K562 (cell line): ENCODE measurements around the gene ADGRB2. TPM values are rescaled to one million over a fixed set of nuclear protein-coding genes. Genes with fewer than 3 reads are reported as not detected.

Source experiments
- ARID1B ChIP-seq: fragments of 450-650 bp; IDR thresholded peaks from 2 replicates; pipeline ENCODE4 v1.6.1; 2016; ENCODE audit warnings: antibody characterized with exemption, mild to moderate bottlenecking, inconsistent platforms
- ATF1 ChIP-seq, 2 experiments: fragments of 450-650 bp in 1 of 2; IDR thresholded peaks; 2 replicates each; pipeline ENCODE4 v1.6.1; 2016; ENCODE audit warnings: missing compliant biosample characterization in 1 of 2, missing genetic modification characterization in 1 of 2
- DNMT1 ChIP-seq: fragments of 450-650 bp; IDR thresholded peaks from 2 replicates; pipeline ENCODE4 v1.6.1; 2016; ENCODE audit warnings: antibody characterized with exemption, mild to moderate bottlenecking
- HBP1 ChIP-seq: fragments of 450-650 bp; formaldehyde crosslinking; IDR thresholded peaks from 2 replicates; pipeline ENCODE4 v1.4.0; 2022; ENCODE audit warnings: missing genetic modification characterization
- L3MBTL2 ChIP-seq: fragments of 450-650 bp; IDR thresholded peaks from 2 replicates; pipeline ENCODE4 v1.6.1; 2016; ENCODE audit warnings: mild to moderate bottlenecking, moderate library complexity
- MTA1 ChIP-seq: fragments of 450-650 bp; IDR thresholded peaks from 2 replicates; pipeline ENCODE4 v1.6.1; 2017; ENCODE audit warnings: borderline replicate concordance
- NKRF ChIP-seq: fragments of 450-650 bp; IDR thresholded peaks from 2 replicates; pipeline ENCODE4 v1.6.1; 2016; ENCODE audit warnings: borderline replicate concordance
- POLR2G ChIP-seq: fragments of 200-400 bp; formaldehyde crosslinking; IDR thresholded peaks from 2 replicates; pipeline ENCODE4 v1.6.1; 2017; ENCODE audit warnings: low read depth, mild to moderate bottlenecking, antibody characterized with exemption, low read length, moderate library complexity
- RAD51 ChIP-seq: fragments of 450-650 bp; IDR thresholded peaks from 2 replicates; pipeline ENCODE4 v1.7.1; 2016; ENCODE audit warnings: low read depth, mild to moderate bottlenecking, borderline replicate concordance
- RB1 ChIP-seq: fragments of 450-650 bp; IDR thresholded peaks from 2 replicates; pipeline ENCODE4 v1.6.1; 2017; ENCODE audit warnings: low read depth, mild to moderate bottlenecking
- RBM17 ChIP-seq: fragments of 200-400 bp; formaldehyde crosslinking; IDR thresholded peaks from 2 replicates; pipeline ENCODE4 v1.6.1; 2017; ENCODE audit warnings: low read depth, mild to moderate bottlenecking, low read length, borderline replicate concordance
- SNRNP70 ChIP-seq: fragments of 200-400 bp; formaldehyde crosslinking; optimal IDR thresholded peaks from 2 replicates; pipeline ENCODE3; 2017; ENCODE audit warnings: low read depth, low read length
- SP1 ChIP-seq: sonication (generic); formaldehyde crosslinking; IDR thresholded peaks from 2 replicates; pipeline ENCODE4 v1.8.1; 2022; ENCODE audit warnings: mild to moderate bottlenecking, missing genetic modification reagents
- SP2 ChIP-seq: IDR thresholded peaks from 2 replicates; pipeline ENCODE4 v1.6.1; 2011; ENCODE audit warnings: mild to moderate bottlenecking, low read depth, low read length, moderate library complexity; ENCODE audit not compliant: poor library complexity, severe bottlenecking; ENCODE audit errors: extremely low read depth
- SRSF7 ChIP-seq: fragments of 200-400 bp; formaldehyde crosslinking; optimal IDR thresholded peaks from 2 replicates; pipeline ENCODE3; 2017; ENCODE audit warnings: mild to moderate bottlenecking, low read depth, low read length
- ZFP30 ChIP-seq: fragments of 250-450 bp; sonication (Bioruptor Pico); IDR thresholded peaks from 2 replicates; pipeline ENCODE4 v1.8.0; 2022; ENCODE audit warnings: moderate library complexity, mild to moderate bottlenecking, inconsistent platforms, borderline replicate concordance
- ZNF263 ChIP-seq: sonication (generic); formaldehyde crosslinking; IDR thresholded peaks from 2 replicates; pipeline ENCODE4 v1.8.0; 2022; ENCODE audit warnings: mild to moderate bottlenecking, missing genetic modification reagents, borderline replicate concordance
- ZNF655 ChIP-seq: fragments of 250-450 bp; sonication (Bioruptor Pico); IDR thresholded peaks from 2 replicates; pipeline ENCODE4 v1.5.0; 2021
- ZNF695 ChIP-seq: fragments of 450-650 bp; formaldehyde crosslinking; IDR thresholded peaks from 2 replicates; pipeline ENCODE4 v1.4.0; 2020; ENCODE audit warnings: mild to moderate bottlenecking, moderate library complexity
- ZNF77 ChIP-seq: fragments of 250-450 bp; sonication (Bioruptor Pico); IDR thresholded peaks from 2 replicates; pipeline ENCODE4 v1.5.0; 2020
- polyA plus RNA-seq, 8 experiments: library from polyadenylated mRNA; depleted of rRNA in 4 of 8; stranded (reverse) in 5 of 8; unstranded in 3 of 8; fragments of >200 nt; fragmentation: Nextera tagmentation in 2 of 8; fragmentation: Illumina TruSeq in 1 of 8; extraction: Ambion mirVana in 2 of 8; extraction: Trizol in 1 of 8; gene quantifications; 2 replicates each; pipeline versions ENCODE4 v1.2.1 to v1.2.3, GENCODE V29; 2011 to 2014; ENCODE audit warnings: inconsistent platforms in 1 of 8, missing spikeins in 1 of 8
- total RNA-seq, 7 experiments: library from RNA; depleted of rRNA in 6 of 7; stranded (reverse); fragments of >200 nt in 6 of 7; fragmentation: Illumina TruSeq in 2 of 7; extraction: Trizol in 2 of 7; gene quantifications; 2 replicates each; pipeline versions ENCODE4 v1.2.1 to v1.2.3, GENCODE V29; 2011 to 2021; ENCODE audit warnings: low replicate concordance in 1 of 7
- TF ChIP-seq, protein P1 (sequence below): IDR thresholded peaks from 2 replicates; pipeline ENCODE4 v1.6.1; 2011; ENCODE audit warnings: borderline replicate concordance, low read depth, mild to moderate bottlenecking, moderate library complexity, low read length; ENCODE audit not compliant: insufficient read depth, poor library complexity, severe bottlenecking

Gene ADGRB2
- total and polyA plus RNA-seq, 9 of the 15 experiments (the other 6 are each of a cell fraction or from before 2014, with no cell fraction given): 0.04 to 0.23 (median 0.20) TPM; not detected in 2

- TF ChIP-seq SNRNP70 (no peak), L3MBTL2 (peak; percentile 85), ZNF695 (CRISPR knock-in tag) (no peak), RAD51 (peak; percentile 41), ZNF77 (CRISPR knock-in tag) (no peak), ZNF655 (CRISPR knock-in tag) (no peak), ZFP30 (CRISPR knock-in tag) (no peak), HBP1 (peak; percentile 13; the same call in 1 of the 2 replicates), ATF1 (CRISPR knock-in tag; IDR thresholded peaks at IDR 0.05) (no peak), ATF1 (tag; IDR thresholded peaks at IDR 0.05) (peak; percentile 79), SP1 (CRISPR knock-in tag) (peak; percentile 76), ARID1B (0 out of 2 replicates have a peak, but pooled peaks have one; percentile 26), RB1 (peak; percentile 78), RBM17 (no peak), ZNF263 (CRISPR knock-in tag) (peak; percentile 48; the same call in 1 of the 2 replicates), MTA1 (no peak), NKRF (peak; percentile 90), DNMT1 (no peak), SP2 (peak; percentile 42), SRSF7 (no peak), POLR2G (peak; percentile 87)
- TF ChIP-seq, protein P1, sequence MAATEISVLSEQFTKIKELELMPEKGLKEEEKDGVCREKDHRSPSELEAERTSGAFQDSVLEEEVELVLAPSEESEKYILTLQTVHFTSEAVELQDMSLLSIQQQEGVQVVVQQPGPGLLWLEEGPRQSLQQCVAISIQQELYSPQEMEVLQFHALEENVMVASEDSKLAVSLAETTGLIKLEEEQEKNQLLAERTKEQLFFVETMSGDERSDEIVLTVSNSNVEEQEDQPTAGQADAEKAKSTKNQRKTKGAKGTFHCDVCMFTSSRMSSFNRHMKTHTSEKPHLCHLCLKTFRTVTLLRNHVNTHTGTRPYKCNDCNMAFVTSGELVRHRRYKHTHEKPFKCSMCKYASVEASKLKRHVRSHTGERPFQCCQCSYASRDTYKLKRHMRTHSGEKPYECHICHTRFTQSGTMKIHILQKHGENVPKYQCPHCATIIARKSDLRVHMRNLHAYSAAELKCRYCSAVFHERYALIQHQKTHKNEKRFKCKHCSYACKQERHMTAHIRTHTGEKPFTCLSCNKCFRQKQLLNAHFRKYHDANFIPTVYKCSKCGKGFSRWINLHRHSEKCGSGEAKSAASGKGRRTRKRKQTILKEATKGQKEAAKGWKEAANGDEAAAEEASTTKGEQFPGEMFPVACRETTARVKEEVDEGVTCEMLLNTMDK: no peak
Measured at GRCh38 chr1:31788138-31788824, 24.1 kb upstream of the ADGRB2 start (continued).
